Upper lobe of right lung (tissue), 1 donor: ENCODE results near the gene CAPZB. TPM values are rescaled to one million over a fixed set of nuclear protein-coding genes. Genes with fewer than 3 reads are reported as not detected.

Experiments
- ATAC-seq: fragments of 200-7000 bp; cut with Tn5 transposase; one replicate; pipeline ENCODE4 v1.9.1; 2020; ENCODE audit warnings: mild to moderate bottlenecking, moderate library complexity
- DNase-seq: peaks from one replicate; pipeline ENCODE4 v3.0.0-alpha.2; 2020
- H3K27ac ChIP-seq: fragments of 200-600 bp; one replicate; pipeline ENCODE4 v1.8.0; 2022
- H3K27me3 ChIP-seq: fragments of 200-600 bp; one replicate; pipeline ENCODE4 v1.8.0; 2022; ENCODE audit warnings: mild to moderate bottlenecking
- H3K36me3 ChIP-seq: fragments of 200-600 bp; one replicate; pipeline ENCODE4 v1.8.0; 2022
- H3K4me1 ChIP-seq: fragments of 200-600 bp; one replicate; pipeline ENCODE4 v1.8.0; 2022
- H3K4me3 ChIP-seq: fragments of 200-600 bp; one replicate; pipeline ENCODE4 v1.8.0; 2022; ENCODE audit warnings: mild to moderate bottlenecking
- H3K9me3 ChIP-seq: fragments of 200-600 bp; one replicate; pipeline ENCODE4 v1.8.0; 2022
- intact Hi-C: fragments of 100-400 bp; cut with DNase I; formaldehyde crosslinking; loops from one replicate; pipeline ENCODE4 v1.11.0; 2022
- total RNA-seq: library from RNA; stranded (reverse); fragmentation: NEBNext Ultra II Directional; extraction: Animal tissue kit (Norgen Biotek cat#: 25700); gene quantifications from one replicate; pipeline ENCODE4 v1.2.1, GENCODE V29; 2021
- TF ChIP-seq, protein P1 (sequence below): fragments of 200-600 bp; IDR thresholded peaks from one replicate; pipeline ENCODE4 v1.8.0; 2022; ENCODE audit warnings: antibody characterized with exemption
- donor health status: DM: no; HTN: yes; CAD: no; lungs with severe emphysema.

The CAPZB gene
- total RNA-seq, 1 donor from 2014 or later = 237 TPM

DNA sequence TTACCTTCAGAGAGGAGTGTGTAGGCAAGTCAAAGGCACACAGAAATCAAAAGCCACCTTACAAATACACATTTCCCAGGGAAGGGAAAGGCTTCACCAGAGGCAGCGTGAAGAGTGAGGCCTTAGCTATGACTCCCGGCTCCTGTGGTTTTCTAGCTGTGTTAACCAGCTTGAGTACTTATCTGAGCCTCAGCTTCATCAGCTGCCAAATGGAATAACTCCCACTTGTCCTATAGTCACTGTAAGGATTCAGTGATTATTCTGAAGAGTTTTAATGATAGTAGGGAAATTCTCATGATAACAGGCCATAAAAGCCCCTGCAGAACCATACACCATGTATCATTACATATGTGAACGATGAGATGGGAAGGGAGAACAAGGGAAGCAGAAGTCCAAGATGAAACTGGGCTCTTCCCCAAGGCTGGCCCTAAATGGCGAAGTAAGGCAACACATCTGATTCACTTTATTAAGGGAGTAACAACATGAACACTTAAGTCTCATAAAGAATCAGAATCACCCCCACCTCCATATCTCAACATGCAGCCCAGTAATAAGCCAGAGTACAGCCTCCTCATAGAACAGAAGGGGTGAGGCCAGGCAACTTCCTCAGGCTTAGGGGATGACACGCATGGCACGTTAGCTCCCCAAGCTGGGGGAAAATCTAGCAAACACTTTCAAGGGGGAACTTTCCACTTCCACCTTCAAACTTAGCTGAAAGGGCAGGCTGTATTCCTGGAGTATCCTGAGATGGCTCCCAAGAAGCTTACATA lies 109.5 kb downstream of the CAPZB start:
- intact Hi-C loops = no loop called here
- no peaks in the 10 kb centered on the region for H3K9me3 ChIP-seq
- ATAC-seq (no peak), DNase-seq (no peak)
- no peak overlapping the region for H3K27ac ChIP-seq
- H3K36me3 ChIP-seq = peaks cover 80% of the 10 kb centered on the region
- H3K4me3 ChIP-seq = no peak overlapping the region
- H3K4me1 ChIP-seq = peaks cover 17% of the 10 kb centered on the region
- TF ChIP-seq, protein P1, sequence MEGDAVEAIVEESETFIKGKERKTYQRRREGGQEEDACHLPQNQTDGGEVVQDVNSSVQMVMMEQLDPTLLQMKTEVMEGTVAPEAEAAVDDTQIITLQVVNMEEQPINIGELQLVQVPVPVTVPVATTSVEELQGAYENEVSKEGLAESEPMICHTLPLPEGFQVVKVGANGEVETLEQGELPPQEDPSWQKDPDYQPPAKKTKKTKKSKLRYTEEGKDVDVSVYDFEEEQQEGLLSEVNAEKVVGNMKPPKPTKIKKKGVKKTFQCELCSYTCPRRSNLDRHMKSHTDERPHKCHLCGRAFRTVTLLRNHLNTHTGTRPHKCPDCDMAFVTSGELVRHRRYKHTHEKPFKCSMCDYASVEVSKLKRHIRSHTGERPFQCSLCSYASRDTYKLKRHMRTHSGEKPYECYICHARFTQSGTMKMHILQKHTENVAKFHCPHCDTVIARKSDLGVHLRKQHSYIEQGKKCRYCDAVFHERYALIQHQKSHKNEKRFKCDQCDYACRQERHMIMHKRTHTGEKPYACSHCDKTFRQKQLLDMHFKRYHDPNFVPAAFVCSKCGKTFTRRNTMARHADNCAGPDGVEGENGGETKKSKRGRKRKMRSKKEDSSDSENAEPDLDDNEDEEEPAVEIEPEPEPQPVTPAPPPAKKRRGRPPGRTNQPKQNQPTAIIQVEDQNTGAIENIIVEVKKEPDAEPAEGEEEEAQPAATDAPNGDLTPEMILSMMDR = no peak
- H3K27me3 ChIP-seq = no peaks in the 10 kb centered on the region

DNA sequence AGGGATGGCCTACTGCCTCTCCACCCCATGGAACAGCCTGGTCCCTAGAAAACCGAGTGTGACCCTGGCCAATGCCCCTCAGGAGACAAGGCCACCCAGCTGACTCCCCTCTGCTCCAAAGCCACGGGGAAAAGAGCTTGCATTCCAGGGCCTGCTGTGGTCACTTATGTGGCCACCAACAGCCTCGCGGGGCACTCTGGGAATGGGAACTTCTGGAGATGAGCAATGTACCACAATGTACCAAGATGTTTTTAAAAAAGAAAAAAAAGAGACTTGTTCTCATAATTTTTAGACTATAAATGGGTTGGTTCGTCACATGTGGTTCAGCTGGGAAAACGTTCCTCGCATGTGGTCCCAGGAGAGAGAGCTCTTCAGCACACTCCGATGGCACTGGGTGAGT lies 110.4 kb downstream of the CAPZB start:
- Histone ChIP-seq H3K27ac (no peak overlapping the region), H3K9me3 (no peaks in the 10 kb centered on the region), H3K4me3 (no peak overlapping the region), H3K36me3 (peaks cover 71% of the 10 kb centered on the region), H3K27me3 (no peaks in the 10 kb centered on the region), H3K4me1 (peaks cover 21% of the 10 kb centered on the region)
- DNase-seq = no peak
- TF ChIP-seq, protein P1 = no peak
- no peak for ATAC-seq
- intact Hi-C loops = no loop called here

DNA sequence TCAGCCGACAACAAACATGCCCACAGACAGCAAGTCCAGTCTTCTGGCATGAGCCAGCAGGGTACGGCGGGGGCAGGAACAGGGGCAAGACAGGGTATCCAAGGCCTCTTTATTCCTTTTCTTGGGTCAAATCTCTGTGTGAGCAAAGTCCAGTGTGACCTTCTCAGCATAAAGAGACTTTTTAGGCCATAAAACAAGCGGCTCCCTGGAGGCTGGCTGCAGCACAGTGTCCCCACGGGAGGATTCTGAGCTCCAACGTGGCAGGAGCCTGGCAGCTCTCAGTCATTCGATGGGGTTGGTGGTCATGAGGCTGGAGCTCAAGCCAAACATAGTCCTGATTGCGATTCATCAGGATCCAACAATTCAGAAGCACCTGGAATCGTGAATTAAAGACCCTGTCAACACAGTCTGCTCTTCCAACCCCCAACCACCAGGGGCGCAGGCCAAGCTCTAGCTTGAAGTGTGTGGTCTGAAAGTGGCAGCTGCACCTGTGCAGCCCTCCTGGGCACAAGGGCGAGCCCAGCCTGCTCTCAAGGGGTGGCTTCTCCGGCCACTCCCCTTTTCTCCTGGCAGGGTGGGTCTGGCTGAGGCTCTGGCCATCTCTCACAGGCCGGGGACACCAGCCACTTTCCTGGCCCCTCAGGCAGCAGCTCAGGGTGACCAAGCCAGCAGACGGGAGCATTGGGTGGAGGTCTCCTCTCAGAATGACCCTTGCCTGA lies 111.1 kb downstream of the CAPZB start:
- DNase-seq (no peak), ATAC-seq (no peak)
- Histone ChIP-seq H3K9me3 (no peaks in the 10 kb centered on the region), H3K27me3 (no peaks in the 10 kb centered on the region), H3K36me3 (peaks cover 65% of the 10 kb centered on the region), H3K4me1 (peaks cover 27% of the 10 kb centered on the region), H3K4me3 (no peak overlapping the region), H3K27ac (no peak overlapping the region)
- TF ChIP-seq, protein P1 = peak; percentile 19
- intact Hi-C loops = no loop called here

DNA sequence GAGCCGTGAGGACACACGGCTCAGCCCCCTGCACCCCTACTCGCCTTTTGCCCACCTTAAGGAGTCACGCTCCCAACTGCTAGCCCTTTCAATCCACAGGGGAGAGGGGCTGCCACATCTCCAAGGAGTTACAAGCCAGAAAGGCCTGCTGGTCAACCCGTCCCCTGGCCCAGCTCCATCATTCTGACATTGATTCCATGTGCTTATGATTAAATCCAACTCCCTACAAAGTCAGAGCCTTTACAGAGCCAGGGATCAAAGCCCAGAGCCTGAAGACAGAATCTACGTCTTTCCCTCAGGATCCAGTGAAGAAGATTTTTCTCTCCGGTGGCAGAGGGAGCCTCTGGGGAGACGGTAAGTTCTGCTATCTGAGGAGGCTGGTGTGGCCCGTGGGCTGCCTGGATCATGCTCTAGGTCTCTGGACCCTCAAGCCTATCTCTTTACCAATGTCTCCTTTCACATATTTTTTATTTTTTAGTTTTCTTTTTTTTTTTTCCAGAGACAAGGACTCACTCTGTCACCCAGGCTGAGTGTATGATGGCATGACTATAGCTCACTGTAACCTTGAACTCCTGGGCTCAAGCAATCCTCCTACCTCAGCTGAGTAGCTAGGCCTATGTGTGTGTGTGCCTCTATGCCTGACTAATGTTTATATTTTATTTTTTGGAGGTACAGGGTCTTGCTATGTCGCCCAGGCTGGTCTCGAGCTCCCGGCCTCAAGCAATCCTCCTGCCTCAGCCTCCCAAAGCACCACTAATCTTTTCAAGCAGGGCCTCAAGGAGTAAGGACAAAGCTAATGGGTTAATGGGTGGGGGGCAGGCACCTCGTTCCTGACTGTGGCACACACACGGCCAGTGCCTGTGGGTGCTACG lies 111.9 kb downstream of the CAPZB start:
- DNase-seq = no peak
- H3K9me3 ChIP-seq = no peaks in the 10 kb centered on the region
- no peak overlapping the region for H3K4me3 ChIP-seq
- no peak for ATAC-seq
- peaks cover 32% of the 10 kb centered on the region for H3K4me1 ChIP-seq
- H3K27me3 ChIP-seq = no peaks in the 10 kb centered on the region
- TF ChIP-seq, protein P1 = no peak
- intact Hi-C loops = no loop called here
- peak overlapping the region; percentile 33 for H3K27ac ChIP-seq
- H3K36me3 ChIP-seq = peaks cover 58% of the 10 kb centered on the region

DNA sequence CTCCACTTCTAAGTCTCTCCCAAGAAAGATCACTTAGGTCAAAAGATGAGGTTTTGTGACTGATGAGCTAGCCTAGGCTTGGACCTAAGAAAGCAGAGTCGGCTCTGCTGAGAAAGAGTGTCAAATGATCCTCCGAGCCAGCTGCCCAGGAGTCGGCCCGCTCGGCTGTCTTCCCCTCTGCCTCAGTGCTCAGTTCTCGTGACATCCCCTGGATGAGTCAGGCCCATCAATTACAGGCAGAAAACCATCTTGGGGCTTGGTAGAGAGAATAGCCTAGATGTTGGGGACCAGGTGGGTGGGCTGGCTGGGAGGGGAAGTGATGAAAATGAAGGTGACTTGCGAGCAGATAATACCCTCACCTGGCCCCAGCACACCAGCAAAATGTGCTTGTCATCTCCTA lies 112.7 kb downstream of the CAPZB start:
- intact Hi-C loops = no loop called here
- H3K9me3 ChIP-seq = no peaks in the 10 kb centered on the region
- H3K36me3 ChIP-seq = peaks cover 50% of the 10 kb centered on the region
- peaks cover 32% of the 10 kb centered on the region for H3K4me1 ChIP-seq
- ATAC-seq (no peak), DNase-seq (no peak)
- no peak overlapping the region for H3K4me3 ChIP-seq
- TF ChIP-seq, protein P1 = no peak
- H3K27me3 ChIP-seq = no peaks in the 10 kb centered on the region
- no peak overlapping the region for H3K27ac ChIP-seq
